ENCODE results near the gene ZMYND12.

ZMYND12 gene

GRCh38 chr1:42439940-42440339 lies 15.9 kb downstream of the ZMYND12 start:
- DNase-seq: no peak

- no peak for DNase-seq
Observed at GRCh38 chr1:42434340-42434739, 21.5 kb downstream of the ZMYND12 start.

- DNase-seq: no peak
Observed at GRCh38 chr1:42433369-42433768, 22.5 kb downstream of the ZMYND12 start.

GRCh38 chr1:42432714-42433113 lies 23.1 kb downstream of the ZMYND12 start:
- DNase-seq: no peak

GRCh38 chr1:42431514-42431913 lies 24.3 kb downstream of the ZMYND12 start:
- DNase-seq: no peak

- no peak for DNase-seq
Observed at GRCh38 chr1:42430286-42431135, 25.3 kb downstream of the ZMYND12 start.

GRCh38 chr1:42429603-42430002 lies 26.2 kb downstream of the ZMYND12 start:
- DNase-seq: no peak

GRCh38 chr1:42427240-42427639 lies 28.6 kb downstream of the ZMYND12 start:
- DNase-seq: no peak

- no peak for DNase-seq
Observed at GRCh38 chr1:42424201-42424600, 31.6 kb downstream of the ZMYND12 start.

GRCh38 chr1:42423681-42424080 lies 32.1 kb downstream of the ZMYND12 start:
- DNase-seq: no peak

- no peak for DNase-seq
Observed at GRCh38 chr1:42422737-42423136, 33.1 kb downstream of the ZMYND12 start.

- peak; percentile 79 for DNase-seq
Observed at GRCh38 chr1:42420911-42421585, 34.8 kb downstream of the ZMYND12 start.

GRCh38 chr1:42420121-42420520 lies 35.7 kb downstream of the ZMYND12 start:
- no peak for DNase-seq

- DNase-seq: peak; percentile 30
Observed at GRCh38 chr1:42419126-42419821, 36.5 kb downstream of the ZMYND12 start.

GRCh38 chr1:42418516-42418915 lies 37.3 kb downstream of the ZMYND12 start:
- no peak for DNase-seq

GRCh38 chr1:42417166-42417565 lies 38.7 kb downstream of the ZMYND12 start:
- DNase-seq: no peak

- no peak for DNase-seq
Observed at GRCh38 chr1:42414551-42415496, 41.0 kb downstream of the ZMYND12 start.

- DNase-seq: no peak
Observed at GRCh38 chr1:42403880-42404400, 51.9 kb downstream of the ZMYND12 start.

GRCh38 chr1:42399315-42400100 lies 56.3 kb downstream of the ZMYND12 start:
- no peak for DNase-seq

GRCh38 chr1:42392967-42393848 lies 62.6 kb downstream of the ZMYND12 start:
- no peak for DNase-seq
